Mesodermal cell (in vitro differentiated cells): ENCODE data around the gene LCN15.
"Not testable (repeated sequence)": the region's sequence is repeated elsewhere in the genome, so short reads cannot be mapped to it uniquely, and the experiment has no call there.

Experiments
- H3K27ac ChIP-seq: 2 replicates; pipeline ENCODE4 v1.7.0; 2013; ENCODE audit warnings: mild to moderate bottlenecking, low read depth, low read length, moderate library complexity; ENCODE audit not compliant: severe bottlenecking
- H3K36me3 ChIP-seq: 2 replicates; pipeline ENCODE4 v1.7.1; 2013; ENCODE audit warnings: mild to moderate bottlenecking, low read length, moderate library complexity; ENCODE audit not compliant: control insufficient read depth, insufficient read depth
- H3K4me1 ChIP-seq: one replicate; pipeline ENCODE4 v1.7.1; 2013; ENCODE audit warnings: mild to moderate bottlenecking, low read length; ENCODE audit not compliant: insufficient read depth, control insufficient read depth, poor library complexity, severe bottlenecking
- H3K4me3 ChIP-seq: 2 replicates; pipeline ENCODE4 v1.7.0; 2013; ENCODE audit warnings: low read length, control low read depth, mild to moderate bottlenecking; ENCODE audit not compliant: insufficient read depth, poor library complexity, severe bottlenecking; ENCODE audit errors: extremely low read depth
- H3K9me3 ChIP-seq: 2 replicates; pipeline ENCODE4 v1.7.1; 2013; ENCODE audit warnings: mild to moderate bottlenecking, low read length, moderate library complexity; ENCODE audit not compliant: control insufficient read depth
- WGBS, 2 experiments: methylation state at CpG; one replicate each; pipeline ENCODE4 v1.1.5; 2013; ENCODE audit warnings: missing lambda C conversion rate in 2 of 2; ENCODE audit not compliant: insufficient coverage in 2 of 2; 5-methylcytosine and 5-hydroxymethylcytosine counted together

The LCN15 gene

DNA sequence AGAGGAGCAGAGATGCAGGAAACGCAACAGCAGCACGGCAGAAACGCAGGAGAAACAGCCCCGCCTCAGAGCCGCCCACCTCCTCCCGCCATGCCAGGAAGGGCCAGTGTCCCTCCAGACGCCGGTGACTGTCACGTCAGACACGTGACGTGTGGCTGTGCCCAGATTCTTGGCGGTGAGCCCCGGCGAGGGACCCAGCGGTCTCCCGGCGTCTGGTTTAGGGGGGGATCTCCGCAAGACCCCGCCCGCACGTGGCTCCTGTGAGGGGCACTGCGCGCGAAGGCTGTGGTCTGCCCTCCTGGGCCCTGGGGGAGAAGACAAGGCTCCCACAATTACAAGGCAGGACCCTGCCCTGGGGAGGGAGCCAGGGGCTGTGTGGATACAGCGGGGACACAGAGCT, 3.9 kb downstream of the LCN15 start:
- H3K36me3 ChIP-seq: no peaks in the 10 kb centered on the region
- H3K9me3 ChIP-seq: no peaks in the 10 kb centered on the region
- H3K4me1 ChIP-seq: peaks cover 12% of the 10 kb centered on the region
- no peak overlapping the region for H3K27ac ChIP-seq
- WGBS, 2 experiments: 90 to 91% methylated on average over 19 to 23 of the region's 25 CpGs
- H3K4me3 ChIP-seq: no peak overlapping the region

DNA sequence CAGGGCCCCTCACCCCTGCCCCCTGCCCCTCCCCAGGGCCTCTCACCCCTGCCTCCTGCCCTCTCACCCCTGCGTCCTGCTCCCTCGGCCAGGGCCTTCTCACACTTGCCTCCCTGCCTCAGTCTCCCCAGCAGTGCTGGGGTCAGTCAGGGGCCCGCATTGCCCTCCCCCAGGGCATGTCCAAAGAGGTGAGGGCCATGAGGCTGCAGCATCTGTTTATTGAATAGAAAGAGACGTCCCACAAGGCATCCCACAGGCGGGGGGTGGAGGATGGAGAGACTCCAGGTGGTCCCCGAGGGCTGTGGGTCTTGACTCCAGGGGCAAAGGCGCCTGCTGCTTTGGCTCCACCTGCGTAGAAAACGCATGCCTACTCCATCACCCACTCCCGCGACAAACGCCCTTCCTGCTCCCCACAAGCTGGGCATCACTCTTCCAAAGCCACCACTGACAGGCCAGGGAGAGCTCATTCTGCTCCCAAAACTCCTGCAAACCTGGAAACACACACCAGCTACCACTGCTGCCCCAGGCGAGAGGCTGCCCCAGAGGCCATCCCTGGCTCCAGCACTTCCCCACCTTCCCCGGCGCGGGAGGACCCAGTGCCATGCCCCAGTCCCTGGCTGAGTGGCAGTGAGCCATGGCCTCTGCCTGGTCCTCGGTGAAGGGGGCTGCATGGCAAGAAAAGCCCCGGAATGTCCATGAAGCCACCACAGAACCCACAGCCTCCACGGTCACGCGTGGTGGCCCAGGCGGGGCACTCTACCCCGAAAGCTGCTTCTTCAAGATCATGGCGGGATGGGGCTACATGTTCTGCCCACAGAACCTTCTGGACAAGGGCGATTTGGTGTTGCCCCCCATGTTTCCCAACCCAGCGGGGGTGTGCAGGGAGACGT, 4.6 kb downstream of the LCN15 start:
- no peaks in the 10 kb centered on the region for H3K9me3 ChIP-seq
- whole genome bisulfite sequencing, 2 experiments: 93 to 94% methylated on average over 24 of the region's 27 CpGs
- no peaks in the 10 kb centered on the region for H3K36me3 ChIP-seq
- H3K27ac ChIP-seq: no peak overlapping the region
- H3K4me3 ChIP-seq: no peak overlapping the region
- peaks cover 6% of the 10 kb centered on the region for H3K4me1 ChIP-seq

DNA sequence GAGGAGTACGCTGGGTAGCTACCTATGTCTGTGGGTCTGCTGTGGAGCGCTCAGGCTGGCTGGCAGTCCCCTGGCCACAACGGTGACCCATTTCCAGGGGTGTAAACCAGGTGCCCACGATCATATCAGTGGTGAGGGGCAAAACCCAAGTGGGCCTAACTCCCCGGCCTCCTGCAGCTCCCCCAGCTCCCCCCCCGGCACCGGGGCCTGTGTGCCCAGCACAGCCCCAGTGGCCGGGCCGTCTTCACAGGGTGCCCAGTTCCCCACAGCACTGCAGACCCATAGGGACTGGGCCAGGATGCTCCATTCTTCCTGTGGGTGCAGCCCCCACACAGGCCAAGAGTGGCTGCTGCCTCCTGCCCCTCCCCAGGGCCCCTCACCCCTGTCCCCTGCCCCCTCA, 5.3 kb downstream of the LCN15 start:
- H3K27ac ChIP-seq: no peak overlapping the region
- peaks cover 3% of the 10 kb centered on the region for H3K4me1 ChIP-seq
- H3K4me3 ChIP-seq: no peak overlapping the region
- H3K36me3 ChIP-seq: no peaks in the 10 kb centered on the region
- no peaks in the 10 kb centered on the region for H3K9me3 ChIP-seq
- WGBS, 2 experiments: 88 to 92% methylated on average over 7 to 9 of the region's 9 CpGs

DNA sequence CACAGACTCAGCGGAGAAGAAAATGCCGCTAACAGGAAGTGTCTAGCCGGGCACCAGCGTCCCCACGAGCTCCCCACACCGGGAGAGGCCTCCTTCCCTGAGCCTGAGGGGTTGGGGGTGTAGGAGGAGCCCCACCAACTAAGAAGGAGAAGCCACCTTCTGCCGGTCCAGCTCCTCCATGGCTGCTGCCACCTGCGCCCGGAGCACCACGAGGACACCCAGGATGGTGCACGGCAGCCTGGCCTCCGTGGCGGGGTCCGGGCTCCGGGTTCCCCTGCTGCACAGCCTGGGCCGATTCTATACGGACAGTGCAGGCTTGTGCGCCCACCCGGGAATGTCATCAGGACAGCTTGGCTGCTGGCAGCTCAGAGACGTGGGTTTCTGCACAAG, 6.6 kb downstream of the LCN15 start:
- Histone ChIP-seq H3K9me3 (no peaks in the 10 kb centered on the region), H3K4me1 (peaks cover 3% of the 10 kb centered on the region), H3K4me3 (no peak overlapping the region), H3K36me3 (no peaks in the 10 kb centered on the region), H3K27ac (no peak overlapping the region)
- WGBS, 2 experiments: 91 to 94% methylated on average over 17 to 19 of the region's 20 CpGs

DNA sequence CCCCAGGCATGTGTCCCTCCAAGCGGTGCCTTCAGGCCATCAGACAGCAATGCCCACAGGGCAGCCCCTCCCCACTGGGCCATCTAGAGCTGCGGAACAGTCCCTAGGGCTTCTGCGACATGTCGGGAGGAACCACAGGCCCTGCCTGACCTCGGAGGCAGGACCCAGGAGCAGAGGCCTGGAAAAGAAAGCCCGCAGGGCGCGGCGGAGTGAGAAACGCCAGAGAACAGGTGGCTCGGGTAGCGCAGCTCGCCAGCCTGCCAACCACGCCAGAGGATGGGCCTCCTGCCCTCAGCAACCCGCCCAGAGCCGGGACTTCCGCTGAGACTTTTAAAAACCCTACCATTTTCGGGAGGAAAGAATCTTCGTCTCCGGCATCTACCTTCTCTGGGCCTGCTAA, 7.0 kb downstream of the LCN15 start:
- Histone ChIP-seq H3K4me1 (peaks cover 3% of the 10 kb centered on the region), H3K27ac (no peak overlapping the region), H3K4me3 (no peak overlapping the region), H3K36me3 (no peaks in the 10 kb centered on the region), H3K9me3 (peaks cover under 1% of the 10 kb centered on the region)
- 91 to 93% methylated on average over 20 of the region's 20 CpGs for WGBS, 2 experiments

DNA sequence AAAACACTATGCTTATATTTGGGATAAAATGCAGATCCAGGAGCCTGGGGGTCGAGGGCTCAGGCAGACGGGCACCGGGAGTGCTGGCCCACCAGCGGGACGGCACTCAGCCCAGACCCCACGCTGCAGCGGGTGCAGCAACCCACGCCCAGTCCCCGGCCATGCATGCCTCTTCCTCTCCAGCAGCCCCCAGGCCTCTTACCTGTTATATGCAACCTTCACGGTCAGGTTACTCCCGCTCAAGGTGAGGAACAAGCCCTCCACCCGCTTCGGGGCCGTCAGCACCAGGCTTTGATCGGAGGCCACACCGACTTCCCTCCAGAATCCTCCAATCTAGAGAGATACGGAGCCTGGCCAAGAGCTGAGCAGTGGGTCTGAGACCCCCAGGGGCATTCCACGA, 7.5 kb downstream of the LCN15 start:
- no peaks in the 10 kb centered on the region for H3K36me3 ChIP-seq
- H3K4me1 ChIP-seq: peaks cover 3% of the 10 kb centered on the region
- H3K4me3 ChIP-seq: no peak overlapping the region
- no peak overlapping the region for H3K27ac ChIP-seq
- 91 to 95% methylated on average over 18 of the region's 18 CpGs for WGBS, 2 experiments
- H3K9me3 ChIP-seq: peaks cover 5% of the 10 kb centered on the region

DNA sequence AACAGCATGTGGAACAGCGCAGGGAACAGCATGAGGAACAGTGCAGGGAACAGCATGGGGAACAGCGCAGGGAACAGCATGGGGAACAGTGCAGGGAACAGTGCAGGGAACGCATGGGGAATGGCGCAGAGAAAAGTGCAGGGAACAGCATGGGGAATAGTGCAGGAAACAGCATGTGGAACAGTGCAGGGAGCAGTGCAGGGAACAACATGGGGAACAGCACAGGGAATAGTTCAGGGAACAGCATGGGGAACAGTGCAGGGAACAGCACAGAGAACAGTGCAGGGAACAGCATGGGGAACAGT, 8.2 kb downstream of the LCN15 start:
- Histone ChIP-seq H3K36me3 (no peaks in the 10 kb centered on the region), H3K27ac (no peak overlapping the region), H3K4me1 (peaks cover 3% of the 10 kb centered on the region), H3K9me3 (peaks cover 13% of the 10 kb centered on the region), H3K4me3 (no peak overlapping the region)
- 98% methylated on average over 4 of the region's 4 CpGs for WGBS, 2 experiments

DNA sequence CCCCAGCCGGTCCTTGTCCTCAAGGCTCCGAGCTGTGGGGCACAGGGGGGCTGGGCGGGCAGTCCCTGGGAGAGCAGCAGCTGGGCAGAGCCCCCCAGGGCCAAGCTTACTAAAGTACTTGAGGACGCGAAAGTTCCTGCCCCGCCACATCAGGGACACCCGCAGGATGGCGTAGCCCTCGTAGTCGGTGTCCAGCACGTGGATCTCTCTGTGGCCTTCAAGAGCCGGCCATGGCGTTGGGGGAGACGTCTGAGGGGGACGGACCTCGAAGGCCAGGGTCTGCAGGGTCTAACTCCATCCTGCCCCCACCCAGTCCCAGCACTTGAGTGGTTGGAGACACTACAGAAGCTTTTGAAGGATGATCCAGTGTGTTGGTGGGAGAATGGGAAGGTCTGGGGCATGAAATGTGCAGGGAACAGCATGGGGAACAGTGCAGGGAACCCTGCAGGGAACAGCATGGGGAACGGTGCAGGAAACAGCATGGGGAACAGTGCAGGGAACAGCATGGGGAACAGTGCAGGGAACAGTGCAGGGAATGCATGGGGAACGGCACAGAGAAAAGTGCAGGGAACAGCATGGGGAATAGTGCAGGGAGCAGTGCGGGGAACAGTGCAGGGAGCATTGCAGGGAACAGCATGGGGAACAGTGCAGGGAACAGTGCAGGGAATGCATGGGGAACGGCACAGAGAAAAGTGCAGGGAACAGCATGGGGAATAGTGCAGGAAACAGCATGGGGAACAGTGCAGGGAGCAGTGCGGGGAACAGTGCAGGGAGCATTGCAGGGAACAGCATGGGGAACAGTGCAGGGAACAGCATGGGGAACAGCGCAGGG, 8.8 kb downstream of the LCN15 start:
- not testable (repeated sequence) for H3K4me3 ChIP-seq, H3K36me3 ChIP-seq, H3K27ac ChIP-seq, H3K4me1 ChIP-seq
- H3K9me3 ChIP-seq: peaks cover 13% of the 10 kb centered on the region
- WGBS, 2 experiments: 90 to 92% methylated on average over 17 to 22 of the region's 22 CpGs

DNA sequence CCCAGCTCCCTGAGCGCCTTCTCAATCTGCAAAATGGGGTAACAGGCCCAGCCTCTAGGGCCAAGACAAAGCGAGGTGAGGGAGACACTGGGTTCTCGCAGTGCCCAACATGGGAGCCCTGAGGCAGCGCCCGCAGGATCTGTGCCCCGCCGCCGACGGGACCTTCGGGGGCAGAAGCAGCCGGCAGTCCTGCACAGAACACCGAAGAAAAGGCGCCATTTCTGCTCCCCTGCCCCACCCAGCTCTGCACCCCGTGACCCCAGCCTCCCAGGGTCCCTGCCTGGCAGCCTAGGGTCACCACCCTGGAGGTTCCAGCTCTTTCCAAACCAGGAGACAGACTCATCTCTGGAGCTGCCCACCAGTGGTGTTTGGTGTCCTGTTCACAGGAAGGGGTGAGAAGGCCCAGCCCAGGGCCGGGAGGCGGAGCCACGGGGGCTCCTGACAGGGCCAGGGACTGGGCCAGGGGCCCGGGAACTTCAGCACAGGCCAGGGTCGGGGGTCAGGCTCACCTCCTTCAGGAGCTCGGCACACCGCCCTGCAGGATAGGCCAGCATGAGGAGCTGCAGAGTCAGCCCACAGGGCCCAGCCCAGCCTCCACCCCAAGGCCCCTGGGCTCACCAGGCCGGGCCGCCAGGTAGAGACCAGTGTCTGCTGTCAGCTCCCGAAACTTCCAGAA, 9.6 kb downstream of the LCN15 start:
- no peaks in the 10 kb centered on the region for H3K4me1 ChIP-seq
- 84 to 87% methylated on average over 19 of the region's 24 CpGs for WGBS, 2 experiments
- H3K9me3 ChIP-seq: peaks cover 13% of the 10 kb centered on the region
- no peaks in the 10 kb centered on the region for H3K36me3 ChIP-seq
- H3K4me3 ChIP-seq: no peak overlapping the region
- H3K27ac ChIP-seq: no peak overlapping the region

DNA sequence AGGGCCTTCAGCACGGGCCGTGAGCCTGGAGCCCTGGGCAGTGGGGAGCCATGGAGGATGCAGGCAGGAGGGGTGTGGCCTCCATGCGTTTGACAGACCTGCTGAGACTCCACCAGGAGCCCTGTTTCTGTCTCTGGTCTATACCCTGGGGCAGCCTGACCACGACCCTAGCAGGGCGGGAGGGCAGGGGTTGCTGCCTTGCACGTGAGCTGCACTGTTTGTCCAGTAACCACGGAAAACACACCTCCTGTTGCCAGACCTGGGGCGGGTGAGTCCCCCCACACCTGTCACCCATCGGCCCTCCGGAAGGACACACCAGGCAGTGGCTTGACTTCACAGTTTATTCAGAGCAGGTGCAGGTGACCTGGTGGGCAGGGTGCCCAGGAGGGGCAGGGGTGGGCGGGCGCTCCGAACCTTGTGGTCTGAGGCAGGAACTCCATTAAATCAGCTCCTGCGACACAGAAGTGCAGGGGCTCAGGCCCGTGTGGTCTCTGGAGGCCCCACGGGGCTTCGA, 10.2 kb downstream of the LCN15 start:
- WGBS, 2 experiments: 91 to 92% methylated on average over 16 to 17 of the region's 17 CpGs
- Histone ChIP-seq H3K36me3 (no peaks in the 10 kb centered on the region), H3K4me1 (no peaks in the 10 kb centered on the region), H3K27ac (no peak overlapping the region), H3K9me3 (peaks cover 13% of the 10 kb centered on the region), H3K4me3 (no peak overlapping the region)
